ENCODE data around the gene DOC2B. TPM values are rescaled to one million over a fixed set of nuclear protein-coding genes. Genes with fewer than 3 reads are reported as not detected.

DOC2B gene
- polyA plus RNA-seq, 1 experiment: not detected

GRCh38 chr17:156094-156621, 25.3 kb downstream of the DOC2B start:
- ChIA-PET POLR2A (interaction anchor here (0.7 kb wide), 1 partner anchor 73 kb away, joined by 3 read pairs; no protein-coding TSS in a partner anchor), CTCF (no interaction called here)
- 0 out of 2 replicates have a peak, but pooled peaks cover 2% of the 10 kb centered on the region for H3K27me3 ChIP-seq (ENCODE audit: control insufficient read depth, insufficient read depth, low read length)
- DNase-seq (ENCODE audit: low read depth): no peak
- H3K4me3 ChIP-seq (ENCODE audit: low read depth, low read length): no peak overlapping the region
- no peak for TF ChIP-seq CTCF (IDR thresholded peaks at IDR 0.05; ENCODE audit: insufficient read depth, low read depth, low read length)
- H3K36me3 ChIP-seq (ENCODE audit: control insufficient read depth, insufficient read depth, low read length): no peaks in the 10 kb centered on the region

GRCh38 chr17:155576-155975, 25.9 kb downstream of the DOC2B start:
- POLR2A ChIA-PET: no interaction called here
- no peak for DNase-seq (ENCODE audit: low read depth)
- Histone ChIP-seq H3K4me3 (ENCODE audit: low read depth, low read length) (no peak overlapping the region), H3K36me3 (ENCODE audit: control insufficient read depth, insufficient read depth, low read length) (no peaks in the 10 kb centered on the region), H3K27me3 (ENCODE audit: control insufficient read depth, insufficient read depth, low read length) (0 out of 2 replicates have a peak, but pooled peaks cover 2% of the 10 kb centered on the region)
- CTCF ChIA-PET: interaction anchor here (1.0 kb wide), 1 partner anchor 231 kb away, joined by 3 read pairs; no protein-coding TSS in a partner anchor
- no peak for TF ChIP-seq CTCF (IDR thresholded peaks at IDR 0.05; ENCODE audit: insufficient read depth, low read depth, low read length)

DNA sequence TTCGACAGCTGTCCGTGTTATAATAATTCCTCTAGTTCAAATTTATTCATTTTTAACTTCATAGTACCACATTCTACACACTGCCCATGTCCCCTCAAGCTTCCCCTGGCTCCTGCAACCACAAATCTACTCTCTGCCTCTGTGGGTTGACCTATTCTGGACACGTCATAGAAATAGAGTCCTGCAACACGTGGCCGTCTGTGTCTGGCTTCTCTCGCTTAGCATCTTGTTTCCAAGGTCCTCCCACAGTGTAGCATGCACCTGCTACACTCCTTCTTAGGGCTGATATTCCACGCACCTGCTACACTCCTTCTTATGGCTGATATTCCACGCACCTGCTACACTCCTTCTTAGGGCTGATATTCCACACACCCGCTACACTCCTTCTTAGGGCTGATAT, 27.6 kb downstream of the DOC2B start:
- no peak for DNase-seq (ENCODE audit: low read depth)
- POLR2A ChIA-PET: no interaction called here
- TF ChIP-seq CTCF (IDR thresholded peaks at IDR 0.05; ENCODE audit: insufficient read depth, low read depth, low read length): no peak
- no peak overlapping the region for H3K4me3 ChIP-seq (ENCODE audit: low read depth, low read length)
- 0 out of 2 replicates have a peak, but pooled peaks cover 2% of the 10 kb centered on the region for H3K27me3 ChIP-seq (ENCODE audit: control insufficient read depth, insufficient read depth, low read length)
- CTCF ChIA-PET: no interaction called here
- no peaks in the 10 kb centered on the region for H3K36me3 ChIP-seq (ENCODE audit: control insufficient read depth, insufficient read depth, low read length)

DNA sequence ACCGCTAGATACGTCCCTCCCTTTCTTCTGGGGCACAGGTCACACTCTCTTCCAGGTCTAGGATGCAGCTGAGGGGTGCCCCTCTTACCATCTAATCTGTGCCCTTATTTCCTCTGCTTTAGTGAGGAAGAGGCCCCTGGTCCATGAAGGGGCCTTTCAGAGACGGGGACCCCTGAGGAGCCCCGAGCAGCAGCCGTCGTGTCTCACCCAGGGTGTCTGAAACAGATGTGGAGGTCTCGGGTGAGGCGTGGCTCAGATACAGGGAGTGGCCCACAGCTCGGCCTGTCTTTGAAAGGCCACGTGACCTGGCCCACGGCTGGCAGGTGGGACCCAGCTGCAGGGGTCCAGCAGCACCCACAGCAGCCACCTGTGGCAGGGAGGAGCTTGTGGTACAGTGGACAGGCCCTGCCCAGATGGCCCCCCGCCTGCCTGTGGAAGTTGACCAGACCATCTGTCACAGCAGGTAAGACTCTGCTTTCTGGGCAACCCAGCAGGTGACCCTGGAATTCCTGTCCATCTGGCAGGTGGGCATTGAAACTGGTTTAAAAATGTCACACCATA, 28.5 kb downstream of the DOC2B start:
- no peak for DNase-seq (ENCODE audit: low read depth)
- Histone ChIP-seq H3K27me3 (ENCODE audit: control insufficient read depth, insufficient read depth, low read length) (0 out of 2 replicates have a peak, but pooled peaks cover 2% of the 10 kb centered on the region), H3K4me3 (ENCODE audit: low read depth, low read length) (no peak overlapping the region), H3K36me3 (ENCODE audit: control insufficient read depth, insufficient read depth, low read length) (no peaks in the 10 kb centered on the region)
- no peak for TF ChIP-seq CTCF (IDR thresholded peaks at IDR 0.05; ENCODE audit: insufficient read depth, low read depth, low read length)
- ChIA-PET CTCF (no interaction called here), POLR2A (interaction anchor here (0.7 kb wide), 1 partner anchor 467 kb away, joined by 3 read pairs; no protein-coding TSS in a partner anchor)

GRCh38 chr17:151886-152859, 29.3 kb downstream of the DOC2B start:
- POLR2A ChIA-PET: no interaction called here
- 0 out of 2 replicates have a peak, but pooled peaks cover 2% of the 10 kb centered on the region for H3K27me3 ChIP-seq (ENCODE audit: control insufficient read depth, insufficient read depth, low read length)
- CTCF ChIA-PET: interaction anchor here (0.5 kb wide), 1 partner anchor 843 kb away, joined by 3 read pairs; no protein-coding TSS in a partner anchor
- H3K36me3 ChIP-seq (ENCODE audit: control insufficient read depth, insufficient read depth, low read length): no peaks in the 10 kb centered on the region
- no peak overlapping the region for H3K4me3 ChIP-seq (ENCODE audit: low read depth, low read length)
- DNase-seq (ENCODE audit: low read depth): no peak
- TF ChIP-seq CTCF (IDR thresholded peaks at IDR 0.05; ENCODE audit: insufficient read depth, low read depth, low read length): no peak
